Panc1 (cell line): ENCODE measurements around the gene ATE1. TPM values are rescaled to one million over a fixed set of nuclear protein-coding genes. Genes with fewer than 3 reads are reported as not detected.

Experiments
- ATAC-seq: fragments of 200-7000 bp; cut with Tn5 transposase; 2 replicates; pipeline ENCODE4 v1.9.1; 2020; ENCODE audit warnings: mild to moderate bottlenecking, moderate library complexity
- BruUV-seq: library from RNA; stranded (reverse); fragments of 400-500 nt; replicated peaks from 2 replicates; lab custom pipeline; 2021; lab: Mats Ljungman, UMichigan
- CTCF ChIA-PET: fragments of 300-600 bp; sonication (Branson Sonifier 250); formaldehyde crosslinking; loops from one replicate; lab custom pipeline; 2022; ENCODE audit warnings: antibody characterized with exemption; lab: Charles Lee
- POLR2A ChIA-PET: fragments of 300-600 bp; sonication (Branson Sonifier 250); formaldehyde crosslinking; loops from one replicate; lab custom pipeline; 2022; ENCODE audit warnings: antibody characterized with exemption; lab: Charles Lee
- DNase-seq: peaks from one replicate; pipeline ENCODE4 v3.0.0-alpha.2; 2010; ENCODE audit warnings: low read depth, low spot score
- H3K27ac ChIP-seq: 2 replicates; pipeline ENCODE4 v1.5.1; 2011; ENCODE audit warnings: mild to moderate bottlenecking, low read length, inconsistent platforms
- H3K27me3 ChIP-seq: fragments of 200-500 bp; sonication (Bioruptor generic); 2 replicates; pipeline ENCODE4 v1.6.0; 2014; ENCODE audit warnings: low read length, inconsistent platforms; ENCODE audit not compliant: control insufficient read depth, insufficient read depth
- H3K36me3 ChIP-seq: fragments of 200-500 bp; sonication (Bioruptor generic); 2 replicates; pipeline ENCODE4 v1.5.1; 2014; ENCODE audit warnings: inconsistent platforms, mild to moderate bottlenecking, low read length, moderate library complexity; ENCODE audit not compliant: control insufficient read depth, insufficient read depth
- H3K4me1 ChIP-seq: 2 replicates; pipeline ENCODE4 v1.5.1; 2011; ENCODE audit warnings: inconsistent platforms, mild to moderate bottlenecking, low read length, moderate library complexity; ENCODE audit not compliant: control insufficient read depth, insufficient read depth
- H3K4me3 ChIP-seq, 2 experiments: 2 replicates each; pipeline ENCODE4 v1.5.1; 2011 to 2012; ENCODE audit warnings: low read depth in 2 of 2, low read length in 2 of 2, mild to moderate bottlenecking in 2 of 2, inconsistent platforms in 1 of 2, moderate library complexity in 1 of 2
- H3K9me3 ChIP-seq: fragments of 200-500 bp; sonication (Bioruptor generic); 2 replicates; pipeline ENCODE4 v1.5.1; 2014; ENCODE audit warnings: low read depth, mild to moderate bottlenecking, inconsistent platforms, low read length, moderate library complexity; ENCODE audit not compliant: control insufficient read depth, insufficient read depth
- POLR2AphosphoS5 ChIP-seq: IDR thresholded peaks from 2 replicates; pipeline ENCODE4 v1.6.1; 2012; ENCODE audit warnings: mild to moderate bottlenecking, low read depth, low read length, moderate library complexity
- SIN3A ChIP-seq: IDR thresholded peaks from 2 replicates; pipeline ENCODE4 v1.6.1; 2012; ENCODE audit warnings: low read depth, mild to moderate bottlenecking, low read length, moderate library complexity, borderline replicate concordance; ENCODE audit not compliant: insufficient read depth
- TCF7L2 ChIP-seq: IDR thresholded peaks from 2 replicates; pipeline ENCODE4 v1.6.1; 2011; ENCODE audit warnings: mild to moderate bottlenecking, low read depth, low read length, inconsistent platforms
- in situ Hi-C: cut with HindIII; loops from 2 replicates; pipeline ENCODE4 v1.10.0; 2016; ENCODE audit warnings: low sequenced_read_pairs, low pct_unique_long_range_greater_than_20kb
- intact Hi-C: fragments of 100-400 bp; cut with micrococcal nuclease; formaldehyde crosslinking; loops from one replicate; pipeline ENCODE4 v1.10.0; 2022; ENCODE audit not compliant: unreplicated experiment
- total RNA-seq: library from RNA; stranded (reverse); gene quantifications from one replicate; pipeline ENCODE4 v1.2.1, GENCODE V29; 2021; ENCODE audit not compliant: unreplicated experiment
- TF ChIP-seq, protein P1 (sequence below), 2 experiments: IDR thresholded peaks; 2 replicates each; pipeline ENCODE4 v1.6.1; 2011 to 2012; ENCODE audit warnings: low read depth in 2 of 2, control low read depth in 1 of 2, low read length in 1 of 2, mild to moderate bottlenecking in 1 of 2, moderate library complexity in 1 of 2; ENCODE audit not compliant: insufficient read depth in 1 of 2
- TF ChIP-seq, protein P2 (sequence below): fragments of 450-650 bp; IDR thresholded peaks from 2 replicates; pipeline ENCODE4 v1.5.1; 2017; ENCODE audit warnings: mild to moderate bottlenecking

ATE1 gene
- total RNA-seq, 1 experiment from 2014 or later: 45.5 TPM

DNA sequence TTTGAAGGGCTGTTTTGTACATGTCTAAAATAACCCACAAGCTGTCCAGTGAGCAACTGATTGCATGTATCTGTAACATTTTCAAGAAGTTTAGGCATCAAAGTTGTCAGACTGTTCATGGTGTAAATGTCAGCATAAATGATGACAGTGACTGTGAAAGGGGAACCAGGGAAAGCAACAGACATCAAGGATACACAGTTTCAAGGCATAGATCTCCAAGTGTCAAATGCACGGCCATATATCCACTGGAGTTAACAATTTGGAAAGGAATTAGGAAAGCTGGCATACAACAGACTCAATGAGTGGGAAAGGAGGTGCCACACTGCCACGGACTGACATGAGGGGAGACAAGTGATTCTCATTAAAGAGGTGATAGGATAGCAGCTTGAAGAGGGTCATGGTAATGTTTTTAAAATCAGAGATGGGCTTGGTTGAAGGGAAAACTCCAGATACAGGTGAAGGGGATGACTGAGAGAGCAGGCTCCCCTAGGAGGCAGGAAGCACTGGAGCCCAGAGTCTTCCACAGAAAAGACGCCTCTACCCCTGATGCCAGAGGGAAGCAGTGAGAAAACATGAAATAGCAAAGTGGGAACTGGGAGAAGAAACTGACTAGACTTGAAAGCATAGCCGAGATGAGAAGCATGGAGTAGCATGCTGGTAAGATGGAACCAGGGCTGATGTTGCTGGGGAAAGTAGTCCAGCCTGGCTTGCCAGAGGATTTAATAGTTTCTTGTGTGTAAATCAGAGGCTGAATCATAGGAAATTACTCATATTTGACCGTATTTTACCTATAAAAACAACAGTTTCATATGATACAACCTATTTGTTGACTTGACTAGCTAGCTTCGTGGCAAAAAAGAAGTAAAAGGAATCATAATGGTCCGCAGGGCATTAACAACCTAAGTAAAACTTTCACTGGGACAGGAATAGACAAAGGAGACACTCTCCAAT lies 28.6 kb upstream of the ATE1 start:
- no peak overlapping the region for H3K27ac ChIP-seq
- no peak for TF ChIP-seq SIN3A
- TF ChIP-seq, protein P1, sequence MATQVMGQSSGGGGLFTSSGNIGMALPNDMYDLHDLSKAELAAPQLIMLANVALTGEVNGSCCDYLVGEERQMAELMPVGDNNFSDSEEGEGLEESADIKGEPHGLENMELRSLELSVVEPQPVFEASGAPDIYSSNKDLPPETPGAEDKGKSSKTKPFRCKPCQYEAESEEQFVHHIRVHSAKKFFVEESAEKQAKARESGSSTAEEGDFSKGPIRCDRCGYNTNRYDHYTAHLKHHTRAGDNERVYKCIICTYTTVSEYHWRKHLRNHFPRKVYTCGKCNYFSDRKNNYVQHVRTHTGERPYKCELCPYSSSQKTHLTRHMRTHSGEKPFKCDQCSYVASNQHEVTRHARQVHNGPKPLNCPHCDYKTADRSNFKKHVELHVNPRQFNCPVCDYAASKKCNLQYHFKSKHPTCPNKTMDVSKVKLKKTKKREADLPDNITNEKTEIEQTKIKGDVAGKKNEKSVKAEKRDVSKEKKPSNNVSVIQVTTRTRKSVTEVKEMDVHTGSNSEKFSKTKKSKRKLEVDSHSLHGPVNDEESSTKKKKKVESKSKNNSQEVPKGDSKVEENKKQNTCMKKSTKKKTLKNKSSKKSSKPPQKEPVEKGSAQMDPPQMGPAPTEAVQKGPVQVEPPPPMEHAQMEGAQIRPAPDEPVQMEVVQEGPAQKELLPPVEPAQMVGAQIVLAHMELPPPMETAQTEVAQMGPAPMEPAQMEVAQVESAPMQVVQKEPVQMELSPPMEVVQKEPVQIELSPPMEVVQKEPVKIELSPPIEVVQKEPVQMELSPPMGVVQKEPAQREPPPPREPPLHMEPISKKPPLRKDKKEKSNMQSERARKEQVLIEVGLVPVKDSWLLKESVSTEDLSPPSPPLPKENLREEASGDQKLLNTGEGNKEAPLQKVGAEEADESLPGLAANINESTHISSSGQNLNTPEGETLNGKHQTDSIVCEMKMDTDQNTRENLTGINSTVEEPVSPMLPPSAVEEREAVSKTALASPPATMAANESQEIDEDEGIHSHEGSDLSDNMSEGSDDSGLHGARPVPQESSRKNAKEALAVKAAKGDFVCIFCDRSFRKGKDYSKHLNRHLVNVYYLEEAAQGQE (IDR thresholded peaks at IDR 0.05; ENCODE audit: insufficient read depth in 1 of 2, low read depth in 2 of 2, low read length in 1 of 2): no peak
- TF ChIP-seq TCF7L2: no peak
- TF ChIP-seq POLR2AphosphoS5: no peak
- TF ChIP-seq, protein P2, sequence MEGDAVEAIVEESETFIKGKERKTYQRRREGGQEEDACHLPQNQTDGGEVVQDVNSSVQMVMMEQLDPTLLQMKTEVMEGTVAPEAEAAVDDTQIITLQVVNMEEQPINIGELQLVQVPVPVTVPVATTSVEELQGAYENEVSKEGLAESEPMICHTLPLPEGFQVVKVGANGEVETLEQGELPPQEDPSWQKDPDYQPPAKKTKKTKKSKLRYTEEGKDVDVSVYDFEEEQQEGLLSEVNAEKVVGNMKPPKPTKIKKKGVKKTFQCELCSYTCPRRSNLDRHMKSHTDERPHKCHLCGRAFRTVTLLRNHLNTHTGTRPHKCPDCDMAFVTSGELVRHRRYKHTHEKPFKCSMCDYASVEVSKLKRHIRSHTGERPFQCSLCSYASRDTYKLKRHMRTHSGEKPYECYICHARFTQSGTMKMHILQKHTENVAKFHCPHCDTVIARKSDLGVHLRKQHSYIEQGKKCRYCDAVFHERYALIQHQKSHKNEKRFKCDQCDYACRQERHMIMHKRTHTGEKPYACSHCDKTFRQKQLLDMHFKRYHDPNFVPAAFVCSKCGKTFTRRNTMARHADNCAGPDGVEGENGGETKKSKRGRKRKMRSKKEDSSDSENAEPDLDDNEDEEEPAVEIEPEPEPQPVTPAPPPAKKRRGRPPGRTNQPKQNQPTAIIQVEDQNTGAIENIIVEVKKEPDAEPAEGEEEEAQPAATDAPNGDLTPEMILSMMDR: no peak
- DNase-seq: peak; percentile 51
- intact Hi-C loops: no loop called here
- in situ Hi-C loops: no loop called here
- no peaks in the 10 kb centered on the region for H3K9me3 ChIP-seq
- H3K4me1 ChIP-seq: no peaks in the 10 kb centered on the region
- H3K36me3 ChIP-seq: peaks cover 8% of the 10 kb centered on the region
- no TSS peak for BruUV-seq
- H3K27me3 ChIP-seq: no peaks in the 10 kb centered on the region
- CTCF ChIA-PET: no interaction called here
- ATAC-seq: peak; percentile 70; the same call in 1 of the 2 replicates
- no peak overlapping the region for H3K4me3 ChIP-seq
- POLR2A ChIA-PET: no interaction called here

DNA sequence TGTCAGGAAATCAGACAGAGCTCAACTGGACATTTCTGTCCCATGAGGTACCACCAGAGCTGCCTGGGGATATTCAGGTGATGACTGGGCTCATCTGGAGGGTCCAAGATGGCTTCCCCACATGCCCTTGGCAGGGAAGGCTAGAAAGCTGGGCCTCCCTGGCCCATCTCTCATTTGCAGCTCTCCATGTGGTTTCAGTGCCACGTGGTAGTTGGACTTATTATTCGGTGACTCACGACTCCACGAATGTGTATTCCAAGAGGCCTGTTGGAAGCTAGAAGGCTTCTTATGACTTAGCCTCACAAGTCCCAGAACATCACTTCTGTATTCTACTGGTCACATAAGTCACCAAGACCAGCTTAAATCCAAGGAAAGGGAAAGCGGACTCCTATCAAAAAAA lies 24.4 kb upstream of the ATE1 start:
- H3K4me3 ChIP-seq: no peak overlapping the region
- H3K9me3 ChIP-seq: no peaks in the 10 kb centered on the region
- no peak for TF ChIP-seq TCF7L2
- TF ChIP-seq, protein P2: no peak
- TF ChIP-seq, protein P1 (IDR thresholded peaks at IDR 0.05; ENCODE audit: insufficient read depth in 1 of 2, low read depth in 2 of 2, low read length in 1 of 2): no peak
- no peak for TF ChIP-seq SIN3A
- no peak; the same call in 1 of the 2 replicates for TF ChIP-seq POLR2AphosphoS5
- no TSS peak for BruUV-seq
- H3K4me1 ChIP-seq: no peaks in the 10 kb centered on the region
- no peak overlapping the region for H3K27ac ChIP-seq
- no peaks in the 10 kb centered on the region for H3K27me3 ChIP-seq
- intact Hi-C loops: no loop called here
- POLR2A ChIA-PET: no interaction called here
- in situ Hi-C loops: no loop called here
- no peaks in the 10 kb centered on the region for H3K36me3 ChIP-seq
- CTCF ChIA-PET: no interaction called here
- DNase-seq (no peak), ATAC-seq (no peak)
